H1 (cell line): ENCODE measurements around the gene MYH11. TPM values are rescaled to one million over a fixed set of nuclear protein-coding genes. Genes with fewer than 3 reads are reported as not detected.

Experiments used
- BRCA1 ChIP-seq: IDR thresholded peaks from 2 replicates; pipeline ENCODE4 v1.6.1; 2012; ENCODE audit warnings: low read depth, low read length, improper control_type of control experiment
- CEBPB ChIP-seq: IDR thresholded peaks from 2 replicates; pipeline ENCODE4 v1.6.1; 2012; ENCODE audit warnings: low read depth, low read length
- GTF2F1 ChIP-seq: IDR thresholded peaks from 2 replicates; pipeline ENCODE4 v1.6.1; 2012; ENCODE audit warnings: low read depth, low read length, improper control_type of control experiment, borderline replicate concordance
- POLR2A ChIP-seq, 2 experiments: IDR thresholded peaks; 1 replicate in 1 of 2; 2 replicates in 1 of 2; pipeline ENCODE4 v1.6.1; 2011; ENCODE audit warnings: low read depth in 2 of 2, low read length in 2 of 2, mild to moderate bottlenecking in 2 of 2; ENCODE audit errors: control extremely low read depth in 1 of 2
- SIRT6 ChIP-seq: IDR thresholded peaks from one replicate; pipeline ENCODE4 v1.7.1; 2012; ENCODE audit warnings: low read length, inconsistent platforms
- polyA plus RNA-seq, 7 experiments: library from polyadenylated mRNA; depleted of rRNA in 3 of 7; stranded (reverse) in 5 of 7; unstranded in 2 of 7; fragments of >200 nt in 5 of 7; fragments of 200-250 nt in 2 of 7; gene quantifications; 1 replicate in 5 of 7; 2 replicates in 1 of 7; 4 replicates in 1 of 7; pipeline versions ENCODE4 v1.2.1 to v1.2.3, GENCODE V29; 2011 to 2013; ENCODE audit warnings: missing spikeins in 2 of 7, mixed read lengths in 2 of 7
- total RNA-seq: library from RNA; stranded (reverse); fragmentation: NEBNext Ultra II Directional; extraction: Animal tissue kit (Norgen Biotek cat#: 25700); gene quantifications from 2 replicates; pipeline ENCODE4 v1.2.1, GENCODE V29; 2021
- TF ChIP-seq, protein P1 (sequence below): fragments of 300-600 bp; sonication (generic); IDR thresholded peaks from 2 replicates; pipeline ENCODE4 v1.7.1; 2012; ENCODE audit warnings: low read length, moderate library complexity, mild to moderate bottlenecking, inconsistent platforms; ENCODE audit not compliant: insufficient replicate concordance

MYH11 gene
- total and polyA plus RNA-seq, 2 of the 8 experiments (the other 6 are each of a cell fraction or from before 2014, with no cell fraction given), result 0.11 to 0.78 TPM

- TF ChIP-seq BRCA1, result no peak
- TF ChIP-seq SIRT6, result no peak
- TF ChIP-seq GTF2F1, result no peak
- no peak for TF ChIP-seq CEBPB
- TF ChIP-seq, protein P1, sequence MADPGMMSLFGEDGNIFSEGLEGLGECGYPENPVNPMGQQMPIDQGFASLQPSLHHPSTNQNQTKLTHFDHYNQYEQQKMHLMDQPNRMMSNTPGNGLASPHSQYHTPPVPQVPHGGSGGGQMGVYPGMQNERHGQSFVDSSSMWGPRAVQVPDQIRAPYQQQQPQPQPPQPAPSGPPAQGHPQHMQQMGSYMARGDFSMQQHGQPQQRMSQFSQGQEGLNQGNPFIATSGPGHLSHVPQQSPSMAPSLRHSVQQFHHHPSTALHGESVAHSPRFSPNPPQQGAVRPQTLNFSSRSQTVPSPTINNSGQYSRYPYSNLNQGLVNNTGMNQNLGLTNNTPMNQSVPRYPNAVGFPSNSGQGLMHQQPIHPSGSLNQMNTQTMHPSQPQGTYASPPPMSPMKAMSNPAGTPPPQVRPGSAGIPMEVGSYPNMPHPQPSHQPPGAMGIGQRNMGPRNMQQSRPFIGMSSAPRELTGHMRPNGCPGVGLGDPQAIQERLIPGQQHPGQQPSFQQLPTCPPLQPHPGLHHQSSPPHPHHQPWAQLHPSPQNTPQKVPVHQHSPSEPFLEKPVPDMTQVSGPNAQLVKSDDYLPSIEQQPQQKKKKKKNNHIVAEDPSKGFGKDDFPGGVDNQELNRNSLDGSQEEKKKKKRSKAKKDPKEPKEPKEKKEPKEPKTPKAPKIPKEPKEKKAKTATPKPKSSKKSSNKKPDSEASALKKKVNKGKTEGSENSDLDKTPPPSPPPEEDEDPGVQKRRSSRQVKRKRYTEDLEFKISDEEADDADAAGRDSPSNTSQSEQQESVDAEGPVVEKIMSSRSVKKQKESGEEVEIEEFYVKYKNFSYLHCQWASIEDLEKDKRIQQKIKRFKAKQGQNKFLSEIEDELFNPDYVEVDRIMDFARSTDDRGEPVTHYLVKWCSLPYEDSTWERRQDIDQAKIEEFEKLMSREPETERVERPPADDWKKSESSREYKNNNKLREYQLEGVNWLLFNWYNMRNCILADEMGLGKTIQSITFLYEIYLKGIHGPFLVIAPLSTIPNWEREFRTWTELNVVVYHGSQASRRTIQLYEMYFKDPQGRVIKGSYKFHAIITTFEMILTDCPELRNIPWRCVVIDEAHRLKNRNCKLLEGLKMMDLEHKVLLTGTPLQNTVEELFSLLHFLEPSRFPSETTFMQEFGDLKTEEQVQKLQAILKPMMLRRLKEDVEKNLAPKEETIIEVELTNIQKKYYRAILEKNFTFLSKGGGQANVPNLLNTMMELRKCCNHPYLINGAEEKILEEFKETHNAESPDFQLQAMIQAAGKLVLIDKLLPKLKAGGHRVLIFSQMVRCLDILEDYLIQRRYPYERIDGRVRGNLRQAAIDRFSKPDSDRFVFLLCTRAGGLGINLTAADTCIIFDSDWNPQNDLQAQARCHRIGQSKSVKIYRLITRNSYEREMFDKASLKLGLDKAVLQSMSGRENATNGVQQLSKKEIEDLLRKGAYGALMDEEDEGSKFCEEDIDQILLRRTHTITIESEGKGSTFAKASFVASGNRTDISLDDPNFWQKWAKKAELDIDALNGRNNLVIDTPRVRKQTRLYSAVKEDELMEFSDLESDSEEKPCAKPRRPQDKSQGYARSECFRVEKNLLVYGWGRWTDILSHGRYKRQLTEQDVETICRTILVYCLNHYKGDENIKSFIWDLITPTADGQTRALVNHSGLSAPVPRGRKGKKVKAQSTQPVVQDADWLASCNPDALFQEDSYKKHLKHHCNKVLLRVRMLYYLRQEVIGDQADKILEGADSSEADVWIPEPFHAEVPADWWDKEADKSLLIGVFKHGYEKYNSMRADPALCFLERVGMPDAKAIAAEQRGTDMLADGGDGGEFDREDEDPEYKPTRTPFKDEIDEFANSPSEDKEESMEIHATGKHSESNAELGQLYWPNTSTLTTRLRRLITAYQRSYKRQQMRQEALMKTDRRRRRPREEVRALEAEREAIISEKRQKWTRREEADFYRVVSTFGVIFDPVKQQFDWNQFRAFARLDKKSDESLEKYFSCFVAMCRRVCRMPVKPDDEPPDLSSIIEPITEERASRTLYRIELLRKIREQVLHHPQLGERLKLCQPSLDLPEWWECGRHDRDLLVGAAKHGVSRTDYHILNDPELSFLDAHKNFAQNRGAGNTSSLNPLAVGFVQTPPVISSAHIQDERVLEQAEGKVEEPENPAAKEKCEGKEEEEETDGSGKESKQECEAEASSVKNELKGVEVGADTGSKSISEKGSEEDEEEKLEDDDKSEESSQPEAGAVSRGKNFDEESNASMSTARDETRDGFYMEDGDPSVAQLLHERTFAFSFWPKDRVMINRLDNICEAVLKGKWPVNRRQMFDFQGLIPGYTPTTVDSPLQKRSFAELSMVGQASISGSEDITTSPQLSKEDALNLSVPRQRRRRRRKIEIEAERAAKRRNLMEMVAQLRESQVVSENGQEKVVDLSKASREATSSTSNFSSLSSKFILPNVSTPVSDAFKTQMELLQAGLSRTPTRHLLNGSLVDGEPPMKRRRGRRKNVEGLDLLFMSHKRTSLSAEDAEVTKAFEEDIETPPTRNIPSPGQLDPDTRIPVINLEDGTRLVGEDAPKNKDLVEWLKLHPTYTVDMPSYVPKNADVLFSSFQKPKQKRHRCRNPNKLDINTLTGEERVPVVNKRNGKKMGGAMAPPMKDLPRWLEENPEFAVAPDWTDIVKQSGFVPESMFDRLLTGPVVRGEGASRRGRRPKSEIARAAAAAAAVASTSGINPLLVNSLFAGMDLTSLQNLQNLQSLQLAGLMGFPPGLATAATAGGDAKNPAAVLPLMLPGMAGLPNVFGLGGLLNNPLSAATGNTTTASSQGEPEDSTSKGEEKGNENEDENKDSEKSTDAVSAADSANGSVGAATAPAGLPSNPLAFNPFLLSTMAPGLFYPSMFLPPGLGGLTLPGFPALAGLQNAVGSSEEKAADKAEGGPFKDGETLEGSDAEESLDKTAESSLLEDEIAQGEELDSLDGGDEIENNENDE, result no peak
- no peak for TF ChIP-seq POLR2A (IDR thresholded peaks at IDR 0.05; ENCODE audit: control extremely low read depth in 1 of 2, low read depth in 2 of 2, low read length in 2 of 2)
- TF ChIP-seq, all 59 proteins: peak for 0
Measured at GRCh38 chr16:15686287-15686686, 170.5 kb downstream of the MYH11 start (continued).
